Activated CD8-positive, alpha-beta memory T cell treated with anti-CD3 and anti-CD28 coated beads, Interleukin-2, amount 50 U/mL, for 24 hours (primary cell): ENCODE measurements around the gene PRAMEF1.
"Not testable (repeated sequence)": the region's sequence is repeated elsewhere in the genome, so short reads cannot be mapped to it uniquely, and the experiment has no call there.

Experiments used
- DNase-seq: peaks from one replicate; pipeline ENCODE4 v3.0.0-alpha.2; 2020; ENCODE audit errors: extremely low read depth

The PRAMEF1 gene

GRCh38 chr1:12776801-12777557, 14.2 kb upstream of the PRAMEF1 start:
- no peak for DNase-seq

- no peak for DNase-seq
These were observed 13.1 kb upstream of the PRAMEF1 start for GRCh38 chr1:12778061-12778460.

- DNase-seq, result no peak
These were observed 12.3 kb upstream of the PRAMEF1 start for GRCh38 chr1:12778907-12779306.

- DNase-seq, result not testable (repeated sequence)
These were observed 9.7 kb upstream of the PRAMEF1 start for GRCh38 chr1:12781488-12781887.

- DNase-seq, result not testable (repeated sequence)
These were observed 7.4 kb upstream of the PRAMEF1 start for GRCh38 chr1:12783783-12784182.

- DNase-seq, result not testable (repeated sequence)
These were observed 6.5 kb upstream of the PRAMEF1 start for GRCh38 chr1:12784729-12785128.

- no peak for DNase-seq
These were observed 7.7 kb downstream of the PRAMEF1 start for GRCh38 chr1:12798911-12799310.

DNA sequence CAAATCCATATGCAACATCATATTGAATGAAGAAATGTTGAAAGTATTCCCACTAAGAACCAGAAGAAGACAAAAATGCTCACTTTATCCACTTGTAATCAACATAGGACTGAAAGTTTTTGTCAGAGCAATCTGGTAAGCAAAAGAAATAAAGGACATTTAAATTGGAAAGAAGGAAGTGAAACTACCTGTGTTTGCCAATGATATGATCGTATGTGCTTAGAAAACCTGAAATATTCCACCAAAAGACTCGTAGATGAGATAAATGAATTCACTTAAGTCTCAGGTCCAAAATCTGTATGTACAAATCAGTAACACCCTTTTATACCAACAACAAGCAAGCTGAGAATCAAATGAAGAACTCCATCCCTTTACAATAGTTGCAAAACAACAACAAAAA, 8.5 kb downstream of the PRAMEF1 start:
- no peak for DNase-seq

GRCh38 chr1:12809933-12810332, 18.7 kb downstream of the PRAMEF1 start:
- DNase-seq, result no peak

GRCh38 chr1:12810691-12811408, 19.7 kb downstream of the PRAMEF1 start:
- DNase-seq, result no peak

DNA sequence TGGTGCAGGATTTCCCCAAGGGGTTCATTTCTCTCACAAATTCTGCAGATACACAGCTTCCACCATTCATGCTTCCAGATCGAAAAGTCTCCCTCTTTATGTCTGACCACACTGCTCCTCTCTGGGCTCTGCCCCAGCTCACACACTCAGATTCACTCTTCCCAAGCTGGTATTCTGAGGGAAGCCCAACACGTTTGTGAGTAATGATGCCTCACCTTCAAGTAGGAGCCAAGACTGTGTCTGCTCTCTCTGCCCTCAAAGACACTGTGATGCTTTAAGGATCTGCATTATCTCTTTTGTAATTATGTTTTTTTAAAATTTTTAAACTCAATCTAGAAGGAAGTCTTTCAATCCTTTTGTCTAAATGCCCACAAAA, 20.2 kb downstream of the PRAMEF1 start:
- DNase-seq, result no peak

- DNase-seq, result not testable (repeated sequence)
These were observed 27.9 kb downstream of the PRAMEF1 start for GRCh38 chr1:12819061-12819460.

- not testable (repeated sequence) for DNase-seq
These were observed 40.1 kb downstream of the PRAMEF1 start, which contains the start of gene PRAMEF11 for GRCh38 chr1:12831310-12831709. TSS of gene PRAMEF11 (minus strand) at chr1:12831410. CDS start at chr1:12828789, 2,621 bp downstream.

DNA sequence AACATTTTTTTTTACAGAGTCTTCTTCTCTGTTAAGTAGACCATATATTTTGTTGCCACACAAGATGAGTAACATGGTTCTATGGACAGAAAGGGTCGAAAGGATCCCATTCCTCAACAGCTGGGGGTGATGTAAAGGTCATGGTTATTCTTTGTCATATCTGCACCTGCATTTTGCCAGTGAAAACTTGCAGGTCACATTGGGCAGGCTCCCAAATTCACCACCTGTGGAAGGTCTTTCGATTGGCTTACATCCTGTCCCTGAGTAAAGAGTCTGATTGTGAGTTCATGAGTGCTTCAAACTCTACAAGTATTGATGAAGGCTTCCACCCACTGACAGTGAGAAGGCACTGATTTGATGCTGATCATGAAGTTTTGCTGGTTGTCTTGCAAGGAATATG, 42.1 kb downstream of the PRAMEF1 start:
- DNase-seq, result not testable (repeated sequence)
